K562 (cell line): ENCODE data around the gene NTSR1. TPM values are rescaled to one million over a fixed set of nuclear protein-coding genes. Genes with fewer than 3 reads are reported as not detected.
"Not testable (repeated sequence)": the region's sequence is repeated elsewhere in the genome, so short reads cannot be mapped to it uniquely, and the experiment has no call there.

ENCODE experiments used
- ATAC-seq: fragments of 200-7000 bp; cut with Tn5 transposase; 3 replicates; pipeline ENCODE4 v1.9.1; 2020; ENCODE audit warnings: moderate library complexity
- BruUV-seq: library from RNA; stranded (reverse); fragments of 400-500 nt; replicated peaks from 2 replicates; lab custom pipeline; 2021; lab: Mats Ljungman, UMichigan
- CTCF ChIA-PET: fragments of 300-600 bp; formaldehyde crosslinking; extraction: SDS; loops from one replicate; lab custom pipeline; 2021; ENCODE audit warnings: low intra/inter-chr PET ratio; lab: Yijun Ruan, JAX
- POLR2A ChIA-PET: fragments of 300-600, 350-650 bp; sonication (Branson Sonifier 250); formaldehyde crosslinking; extraction: SDS; loops from one replicate; lab custom pipeline; 2021; ENCODE audit warnings: antibody characterized with exemption, inconsistent platforms; lab: Yijun Ruan, JAX
- DNase-seq, 4 experiments: peaks; one replicate each; pipeline versions ENCODE4 v3.0.0 to v3.0.0-alpha.2; 2011 to 2018; ENCODE audit warnings: low spot score in 3 of 4, mixed read lengths in 3 of 4; ENCODE audit errors: extremely low read depth in 1 of 4
- FAIRE-seq: peaks from 2 replicates; lab custom pipeline; 2011; peaks lifted over from hg19 to GRCh38; lab: Jason Lieb, UNC
- H2AFZ ChIP-seq: 2 replicates; pipeline ENCODE4 v1.6.0; 2011; ENCODE audit warnings: low read depth, low read length, control low read depth, inconsistent platforms
- H3K27ac ChIP-seq: fragments of 200-600 bp; 3 replicates; pipeline ENCODE4 v1.8.0; 2011; ENCODE audit warnings: low read depth, mild to moderate bottlenecking, control low read depth, inconsistent platforms, low read length, moderate library complexity, mixed read lengths; ENCODE audit errors: extremely low read depth
- H3K27me3 ChIP-seq, 2 experiments: fragments of 300-600 bp in 1 of 2; 2 replicates in 1 of 2; 3 replicates in 1 of 2; pipeline versions ENCODE4 v1.6.0 to v1.8.0; 2011; ENCODE audit warnings: inconsistent platforms in 2 of 2, low read length in 2 of 2, mild to moderate bottlenecking in 1 of 2, mixed read lengths in 1 of 2, moderate library complexity in 1 of 2; ENCODE audit not compliant: control insufficient read depth in 2 of 2, insufficient read depth in 2 of 2
- H3K36me3 ChIP-seq: fragments of 300-600 bp; 3 replicates; pipeline ENCODE4 v1.8.0; 2011; ENCODE audit warnings: mild to moderate bottlenecking, low read length, inconsistent platforms; ENCODE audit not compliant: control insufficient read depth, insufficient read depth
- H3K4me1 ChIP-seq, 2 experiments: fragments of 200-600 bp in 1 of 2; replicated peaks in 1 of 2; 2 replicates in 1 of 2; 3 replicates in 1 of 2; pipeline versions ENCODE4 v1.5.1 to v1.8.0; 2011; ENCODE audit warnings: inconsistent platforms in 2 of 2, low read length in 2 of 2, mild to moderate bottlenecking in 1 of 2, mixed read lengths in 1 of 2, moderate library complexity in 1 of 2; ENCODE audit not compliant: control insufficient read depth in 2 of 2, insufficient read depth in 2 of 2
- H3K4me2 ChIP-seq: 2 replicates; pipeline ENCODE4 v1.6.1; 2011; ENCODE audit warnings: low read length, control low read depth, inconsistent platforms, mixed read lengths; ENCODE audit not compliant: insufficient read depth
- H3K4me3 ChIP-seq: fragments of 200-600 bp; sonication (generic), shearing (Covaris generic); 2 replicates; pipeline ENCODE4 v1.5.1; 2016; ENCODE audit warnings: control low read depth, inconsistent platforms
- H3K79me2 ChIP-seq: fragments of 200-600 bp; 3 replicates; pipeline ENCODE4 v1.8.0; 2011; ENCODE audit warnings: low read length, inconsistent platforms; ENCODE audit not compliant: control insufficient read depth, insufficient read depth
- H3K9ac ChIP-seq, 2 experiments: 2 replicates each; pipeline versions ENCODE4 v1.6.0 to v1.6.1; 2011; ENCODE audit warnings: low read depth in 2 of 2, low read length in 2 of 2, control low read depth in 1 of 2, inconsistent platforms in 1 of 2, mild to moderate bottlenecking in 1 of 2, mixed read lengths in 1 of 2; ENCODE audit not compliant: insufficient read depth in 1 of 2
- H3K9me1 ChIP-seq: one replicate; pipeline ENCODE4 v1.6.0; 2011; ENCODE audit warnings: inconsistent platforms, mild to moderate bottlenecking, low read length, moderate library complexity; ENCODE audit not compliant: control insufficient read depth, insufficient read depth
- H3K9me3 ChIP-seq: replicated peaks from 2 replicates; pipeline ENCODE4 v1.5.1; 2011; ENCODE audit warnings: low read depth, low read length, inconsistent platforms; ENCODE audit not compliant: control insufficient read depth, insufficient read depth
- H4K20me1 ChIP-seq: replicated peaks from 2 replicates; pipeline ENCODE4 v1.6.1; 2011; ENCODE audit warnings: low read length, inconsistent platforms, mixed read lengths; ENCODE audit not compliant: control insufficient read depth, insufficient read depth
- BCOR ChIP-seq: fragments of 450-650 bp; IDR thresholded peaks from 2 replicates; pipeline ENCODE4 v1.6.1; 2016
- BHLHE40 ChIP-seq: IDR thresholded peaks from 2 replicates; pipeline ENCODE4 v1.6.1; 2011; ENCODE audit warnings: low read length, improper control_type of control experiment
- CBFA2T2 ChIP-seq: fragments of 450-650 bp; conservative IDR thresholded peaks from 2 replicates; pipeline ENCODE4 v1.6.1; 2017; ENCODE audit warnings: mild to moderate bottlenecking
- CEBPG ChIP-seq, 3 experiments: fragments of 200-800 bp in 1 of 3; sonication (Bioruptor generic) in 1 of 3; sonication (generic) in 1 of 3; formaldehyde crosslinking in 1 of 3; IDR thresholded peaks in 2 of 3; conservative IDR thresholded peaks in 1 of 3; 2 replicates each; pipeline versions ENCODE4 v1.6.1 to v1.8.0; 2016 to 2022; ENCODE audit warnings: missing compliant biosample characterization in 2 of 3, missing genetic modification characterization in 2 of 3, mild to moderate bottlenecking in 1 of 3, missing genetic modification reagents in 1 of 3
- RAD51 ChIP-seq: fragments of 450-650 bp; IDR thresholded peaks from 2 replicates; pipeline ENCODE4 v1.7.1; 2016; ENCODE audit warnings: low read depth, mild to moderate bottlenecking, borderline replicate concordance
- SAFB ChIP-seq: fragments of 200-400 bp; formaldehyde crosslinking; IDR thresholded peaks from 2 replicates; pipeline ENCODE4 v1.6.1; 2017; ENCODE audit warnings: low read depth, low read length, borderline replicate concordance
- TFE3 ChIP-seq: fragments of 450-650 bp; formaldehyde crosslinking; IDR thresholded peaks from 2 replicates; pipeline ENCODE4 v1.4.0; 2020; ENCODE audit warnings: mild to moderate bottlenecking, mixed read lengths
- WGBS: fragments of 100-300 bp; shearing (Covaris generic); methylation state at CpG from one replicate; pipeline ENCODE4 v1.1.6; 2016; ENCODE audit warnings: low coverage, mixed read lengths; ENCODE audit not compliant: insufficient coverage; ENCODE audit errors: missing lambda C conversion rate; 5-methylcytosine and 5-hydroxymethylcytosine counted together
- in situ Hi-C: fragments of 300-500 bp; cut with MboI; formaldehyde crosslinking; loops from 4 replicates; pipeline ENCODE4 v1.15.0; 2018; ENCODE audit warnings: inconsistent platforms, mixed read lengths
- intact Hi-C: fragments of 100-400 bp; cut with micrococcal nuclease; formaldehyde crosslinking; loops from 2 replicates; pipeline ENCODE4 v1.14.2; 2022
- polyA plus RNA-seq, 8 experiments: library from polyadenylated mRNA; depleted of rRNA in 4 of 8; stranded (reverse) in 5 of 8; unstranded in 3 of 8; fragments of >200 nt; fragmentation: Nextera tagmentation in 2 of 8; fragmentation: Illumina TruSeq in 1 of 8; extraction: Ambion mirVana in 2 of 8; extraction: Trizol in 1 of 8; gene quantifications; 2 replicates each; pipeline versions ENCODE4 v1.2.1 to v1.2.3, GENCODE V29; 2011 to 2014; ENCODE audit warnings: inconsistent platforms in 1 of 8, missing spikeins in 1 of 8
- total RNA-seq, 7 experiments: library from RNA; depleted of rRNA in 6 of 7; stranded (reverse); fragments of >200 nt in 6 of 7; fragmentation: Illumina TruSeq in 2 of 7; extraction: Trizol in 2 of 7; gene quantifications; 2 replicates each; pipeline versions ENCODE4 v1.2.1 to v1.2.3, GENCODE V29; 2011 to 2021; ENCODE audit warnings: low replicate concordance in 1 of 7
- TF ChIP-seq, protein P1 (sequence below): sonication (generic); formaldehyde crosslinking; IDR thresholded peaks from 2 replicates; pipeline ENCODE4 v1.8.1; 2023; ENCODE audit warnings: mild to moderate bottlenecking, missing genetic modification reagents
- TF ChIP-seq, protein P2 (sequence below): sonication (generic); formaldehyde crosslinking; IDR thresholded peaks from 2 replicates; pipeline ENCODE4 v1.9.0; 2022; ENCODE audit warnings: mild to moderate bottlenecking, missing genetic modification reagents

Gene NTSR1
- total and polyA plus RNA-seq, 9 of the 15 experiments (the other 6 are each of a cell fraction or from before 2014, with no cell fraction given), result 0.04 to 0.40 (median 0.13) TPM; not detected in 3

DNA sequence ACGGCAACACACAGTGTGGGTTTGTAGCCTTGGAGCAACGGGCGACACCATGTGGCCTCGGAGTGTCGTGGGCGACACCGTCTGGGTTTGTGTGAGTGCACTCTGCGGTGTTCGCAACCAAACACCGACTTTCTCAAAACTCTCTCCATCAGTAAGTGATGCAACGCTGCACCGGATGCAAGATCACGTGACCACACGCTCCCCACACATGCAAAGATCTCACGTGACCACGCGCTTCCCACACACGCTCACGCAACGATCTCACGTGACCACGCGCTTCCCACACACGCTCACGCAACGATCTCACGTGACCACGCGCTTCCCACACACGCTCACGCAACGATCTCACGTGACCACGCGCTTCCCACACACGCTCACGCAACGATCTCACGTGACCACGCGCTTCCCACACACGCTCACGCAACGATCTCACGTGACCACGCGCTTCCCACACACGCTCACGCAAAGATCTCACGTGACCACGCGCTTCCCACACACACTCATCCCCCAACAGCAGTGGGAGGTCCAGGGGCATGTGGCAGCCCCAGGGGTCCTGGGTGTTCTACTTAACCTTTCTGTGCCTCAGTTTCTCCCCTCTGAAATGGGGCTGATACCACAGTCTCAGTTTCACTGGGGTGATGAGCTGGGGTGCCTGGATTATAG lies 24.8 kb upstream of the NTSR1 start:
- peaks cover 15 to 47% of the 10 kb centered on the region in 2 experiments for H3K4me1 ChIP-seq
- H3K9me1 ChIP-seq; H3K36me3 ChIP-seq; DNase-seq; FAIRE-seq; in situ Hi-C loops; ATAC-seq; POLR2A ChIA-PET; H3K79me2 ChIP-seq; H4K20me1 ChIP-seq; H3K27ac ChIP-seq; H2AFZ ChIP-seq; intact Hi-C loops; H3K9ac ChIP-seq; H3K4me3 ChIP-seq; H3K4me2 ChIP-seq; H3K9me3 ChIP-seq; BruUV-seq; CTCF ChIA-PET; TF ChIP-seq CEBPG (tag; conservative IDR thresholded peaks at IDR 0.05 in 1 of 2, IDR thresholded peaks at IDR 0.05 in 1 of 2): not testable (repeated sequence)
- peaks cover 17 to 43% of the 10 kb centered on the region in 2 experiments for H3K27me3 ChIP-seq
- TF ChIP-seq, protein P1, sequence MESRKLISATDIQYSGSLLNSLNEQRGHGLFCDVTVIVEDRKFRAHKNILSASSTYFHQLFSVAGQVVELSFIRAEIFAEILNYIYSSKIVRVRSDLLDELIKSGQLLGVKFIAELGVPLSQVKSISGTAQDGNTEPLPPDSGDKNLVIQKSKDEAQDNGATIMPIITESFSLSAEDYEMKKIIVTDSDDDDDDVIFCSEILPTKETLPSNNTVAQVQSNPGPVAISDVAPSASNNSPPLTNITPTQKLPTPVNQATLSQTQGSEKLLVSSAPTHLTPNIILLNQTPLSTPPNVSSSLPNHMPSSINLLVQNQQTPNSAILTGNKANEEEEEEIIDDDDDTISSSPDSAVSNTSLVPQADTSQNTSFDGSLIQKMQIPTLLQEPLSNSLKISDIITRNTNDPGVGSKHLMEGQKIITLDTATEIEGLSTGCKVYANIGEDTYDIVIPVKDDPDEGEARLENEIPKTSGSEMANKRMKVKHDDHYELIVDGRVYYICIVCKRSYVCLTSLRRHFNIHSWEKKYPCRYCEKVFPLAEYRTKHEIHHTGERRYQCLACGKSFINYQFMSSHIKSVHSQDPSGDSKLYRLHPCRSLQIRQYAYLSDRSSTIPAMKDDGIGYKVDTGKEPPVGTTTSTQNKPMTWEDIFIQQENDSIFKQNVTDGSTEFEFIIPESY (CRISPR knock-in tag), result peak; percentile 82
- TF ChIP-seq BCOR, result peak; percentile 35; the same call in 1 of the 2 replicates
- 0 out of 2 replicates have a peak, but pooled peaks have one; percentile 21 for TF ChIP-seq CBFA2T2
- 0 out of 2 replicates have a peak, but pooled peaks have one; percentile 26 for TF ChIP-seq SAFB
- peak; percentile 81 for TF ChIP-seq TFE3
- peak; percentile 58; the same call in 1 of the 2 replicates for TF ChIP-seq CEBPG (CRISPR knock-in tag; IDR thresholded peaks at IDR 0.05)
- TF ChIP-seq, protein P2, sequence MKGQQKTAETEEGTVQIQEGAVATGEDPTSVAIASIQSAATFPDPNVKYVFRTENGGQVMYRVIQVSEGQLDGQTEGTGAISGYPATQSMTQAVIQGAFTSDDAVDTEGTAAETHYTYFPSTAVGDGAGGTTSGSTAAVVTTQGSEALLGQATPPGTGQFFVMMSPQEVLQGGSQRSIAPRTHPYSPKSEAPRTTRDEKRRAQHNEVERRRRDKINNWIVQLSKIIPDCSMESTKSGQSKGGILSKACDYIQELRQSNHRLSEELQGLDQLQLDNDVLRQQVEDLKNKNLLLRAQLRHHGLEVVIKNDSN (CRISPR knock-in tag), result peak; percentile 85
- peak; percentile 52; the same call in 1 of the 2 replicates for TF ChIP-seq RAD51
- TF ChIP-seq BHLHE40, result peak; percentile 40; the same call in 1 of the 2 replicates
- WGBS, result 66% methylated on average over 14 of the region's 52 CpGs
